Activated naive CD4-positive, alpha-beta T cell treated with anti-CD3 and anti-CD28 coated beads, Interleukin-2, amount 50 U/mL, for 72 hours (primary cell): ENCODE data around the gene SERPINA9. TPM values are rescaled to one million over a fixed set of nuclear protein-coding genes. Genes with fewer than 3 reads are reported as not detected.
"Not testable (repeated sequence)": the region's sequence is repeated elsewhere in the genome, so short reads cannot be mapped to it uniquely, and the experiment has no call there.

Source experiments
- ATAC-seq, 2 donors: fragments of 150-1000 bp; cut with Tn5 transposase; 2 replicates each; pipeline ENCODE4 v1.10.0; 2021; ENCODE audit warnings: mild to moderate bottlenecking in 2 of 2, moderate library complexity in 2 of 2
- DNase-seq, 2 donors: peaks; one replicate each; pipeline ENCODE4 v3.0.0; 2021 to 2022; ENCODE audit warnings: low spot score in 2 of 2
- H3K27ac Mint-ChIP-seq, 2 donors: one replicate each; pipeline ENCODE4 v1.8.0; 2022; ENCODE audit warnings: mild to moderate bottlenecking in 2 of 2, mixed read lengths in 2 of 2
- H3K36me3 Mint-ChIP-seq, 2 donors: one replicate each; pipeline ENCODE4 v1.8.0; 2022; ENCODE audit warnings: mixed read lengths in 2 of 2
- H3K9me3 Mint-ChIP-seq, 2 donors: one replicate each; pipeline ENCODE4 v1.8.0; 2022; ENCODE audit warnings: mixed read lengths in 2 of 2
- total RNA-seq, 2 donors: library from RNA; stranded (reverse); gene quantifications; one replicate each; pipeline ENCODE4 v1.2.3, GENCODE V29; 2022

Gene SERPINA9
- total RNA-seq, 2 donors from 2014 or later = not detected

DNA sequence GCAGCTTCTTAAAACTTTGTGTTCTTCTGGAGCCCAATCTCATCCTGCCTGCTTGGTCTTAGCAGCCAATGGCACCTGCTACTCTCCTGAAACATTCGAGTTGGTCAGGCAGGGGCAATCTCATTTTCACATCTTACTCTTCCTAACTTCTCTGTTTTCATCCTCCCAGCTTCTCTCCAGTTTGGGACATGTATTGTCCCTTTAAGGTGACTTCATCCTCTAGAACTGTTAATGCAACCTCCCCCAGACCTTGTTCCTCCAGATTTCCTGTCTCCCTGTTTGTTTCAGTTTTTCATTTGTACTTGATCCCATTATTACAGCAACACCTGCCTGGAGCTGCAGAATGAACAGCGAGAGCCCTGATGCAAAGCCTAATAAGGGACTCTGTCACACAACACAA is 54.7 kb downstream of the SERPINA9 start:
- Mint-ChIP-seq H3K27ac (no peak overlapping the region), H3K9me3 (peaks cover 11 to 14% of the 10 kb centered on the region in 2 donors), H3K36me3 (peaks cover 5 to 9% of the 10 kb centered on the region in 2 donors)
- DNase-seq (no peak), ATAC-seq (no peak)

DNA sequence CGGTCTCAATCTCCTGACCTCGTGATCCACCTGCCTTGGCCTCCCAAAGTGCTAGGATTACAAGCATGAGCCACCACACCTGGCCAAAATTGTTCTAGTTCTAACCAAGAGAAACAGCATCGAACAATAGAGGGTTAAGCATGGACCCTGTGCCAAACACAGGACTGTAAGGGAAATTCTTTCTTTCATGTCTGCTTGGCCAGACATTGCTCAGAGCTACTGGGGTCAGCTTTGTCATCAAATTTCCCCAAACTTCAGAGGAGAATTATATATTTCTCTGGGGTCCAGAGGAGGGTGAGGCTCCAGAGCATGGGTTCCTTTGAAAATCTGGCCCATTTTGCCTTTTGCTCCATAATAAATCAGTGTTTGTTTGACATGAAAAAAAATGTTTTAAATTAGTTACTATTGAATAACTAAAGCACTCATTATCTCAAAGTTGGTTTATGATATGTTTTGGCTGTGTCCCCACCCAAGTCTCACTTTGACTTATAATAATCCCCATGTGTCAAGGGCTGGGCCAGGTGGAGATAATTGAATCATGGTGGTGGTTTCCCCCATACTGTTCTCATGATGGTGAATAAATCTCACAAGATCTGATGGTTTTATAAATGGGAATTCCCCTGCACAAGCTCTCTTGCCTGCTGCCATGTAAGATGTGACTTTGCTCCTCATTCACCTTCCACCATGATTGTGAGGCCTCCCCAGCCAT is 58.3 kb downstream of the SERPINA9 start:
- not testable (repeated sequence) for DNase-seq, H3K27ac Mint-ChIP-seq, H3K36me3 Mint-ChIP-seq
- H3K9me3 Mint-ChIP-seq = peaks cover 10 to 18% of the 10 kb centered on the region in 2 donors
- ATAC-seq = peak; percentile 20 to 75

Other genes starting within 250 kb of the SERPINA9 start
- gene SERPINA10, start 182.9 kb downstream of the SERPINA9 start, total RNA-seq = not detected
- gene SERPINA6, start 152.9 kb downstream of the SERPINA9 start, total RNA-seq = not detected
- gene SERPINA2, start 109.5 kb downstream of the SERPINA9 start, total RNA-seq = not detected
- 10 to 100 TPM in 1 of 2 donors, 1 to 10 TPM in 1; 1.5 to 29.9 TPM for gene SERPINA1, start 87.6 kb downstream of the SERPINA9 start, total RNA-seq
- not detected for gene SERPINA11, start 23.4 kb downstream of the SERPINA9 start, total RNA-seq
- gene SERPINA12, start 33.3 kb upstream of the SERPINA9 start, total RNA-seq = not detected
- not detected for gene SERPINA4, start 85.2 kb upstream of the SERPINA9 start, total RNA-seq
- gene SERPINA5, start 105.2 kb upstream of the SERPINA9 start, total RNA-seq = not detected
- not detected for gene SERPINA3, start 136.2 kb upstream of the SERPINA9 start, total RNA-seq